ENCODE results near the gene PCGF2. TPM values are rescaled to one million over a fixed set of nuclear protein-coding genes. Genes with fewer than 3 reads are reported as not detected.

Gene PCGF2
- total and polyA plus RNA-seq, 2 donors from 2014 or later: 62.2 to 111 TPM

DNA sequence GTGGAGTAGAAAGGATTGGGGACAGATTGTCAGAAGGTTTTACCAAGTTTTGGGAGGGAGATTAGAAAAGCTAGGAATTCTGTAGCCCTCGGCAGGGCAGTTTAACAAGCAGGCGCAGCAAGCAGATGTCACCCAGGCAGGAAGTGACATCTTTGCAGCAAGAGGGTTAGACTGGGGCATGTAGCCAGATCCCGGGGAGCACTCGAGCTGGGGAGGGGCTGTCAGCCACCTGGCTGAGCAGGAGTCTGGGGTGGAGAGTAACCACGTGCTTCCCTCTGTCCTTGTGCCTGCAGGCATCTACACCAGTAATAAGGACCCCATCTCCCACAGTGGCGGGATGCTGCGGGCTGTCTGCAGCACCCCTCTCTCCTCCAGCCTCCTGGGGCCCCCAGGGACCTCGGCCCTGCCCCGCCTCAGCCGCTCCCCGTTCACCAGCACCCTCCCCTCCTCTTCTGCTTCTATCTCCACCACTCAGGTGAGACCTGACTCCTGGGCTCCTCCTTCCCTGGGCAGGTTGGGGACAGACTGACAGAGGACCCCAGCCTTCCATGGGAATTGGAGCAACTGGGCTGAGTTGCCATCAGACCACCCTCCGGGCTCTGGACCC, 30.9 kb downstream of the PCGF2 start:
- H3K9ac ChIP-seq (ENCODE audit: low read length in 3 of 3): no peak overlapping the region
- TF ChIP-seq, protein P1, sequence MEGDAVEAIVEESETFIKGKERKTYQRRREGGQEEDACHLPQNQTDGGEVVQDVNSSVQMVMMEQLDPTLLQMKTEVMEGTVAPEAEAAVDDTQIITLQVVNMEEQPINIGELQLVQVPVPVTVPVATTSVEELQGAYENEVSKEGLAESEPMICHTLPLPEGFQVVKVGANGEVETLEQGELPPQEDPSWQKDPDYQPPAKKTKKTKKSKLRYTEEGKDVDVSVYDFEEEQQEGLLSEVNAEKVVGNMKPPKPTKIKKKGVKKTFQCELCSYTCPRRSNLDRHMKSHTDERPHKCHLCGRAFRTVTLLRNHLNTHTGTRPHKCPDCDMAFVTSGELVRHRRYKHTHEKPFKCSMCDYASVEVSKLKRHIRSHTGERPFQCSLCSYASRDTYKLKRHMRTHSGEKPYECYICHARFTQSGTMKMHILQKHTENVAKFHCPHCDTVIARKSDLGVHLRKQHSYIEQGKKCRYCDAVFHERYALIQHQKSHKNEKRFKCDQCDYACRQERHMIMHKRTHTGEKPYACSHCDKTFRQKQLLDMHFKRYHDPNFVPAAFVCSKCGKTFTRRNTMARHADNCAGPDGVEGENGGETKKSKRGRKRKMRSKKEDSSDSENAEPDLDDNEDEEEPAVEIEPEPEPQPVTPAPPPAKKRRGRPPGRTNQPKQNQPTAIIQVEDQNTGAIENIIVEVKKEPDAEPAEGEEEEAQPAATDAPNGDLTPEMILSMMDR (IDR thresholded peaks at IDR 0.05; ENCODE audit: borderline replicate concordance, extremely low read depth, insufficient read depth): no peak
- H3K27me3 ChIP-seq (ENCODE audit: control insufficient read depth, insufficient read depth, low read length): no peaks in the 10 kb centered on the region
- H3K36me3 ChIP-seq (ENCODE audit: control insufficient read depth in 2 of 3, insufficient read depth in 3 of 3, low read length in 3 of 3): peaks cover 3 to 52% (median 26%) of the 10 kb centered on the region in 3 donors
- intact Hi-C loops (cut with DNase I): no loop called here
- H3K27ac ChIP-seq (ENCODE audit: low read depth in 2 of 2, low read length in 2 of 2): no peak overlapping the region
- peak in 1 of 5 donors; percentile 42 for DNase-seq
- H3K4me3 ChIP-seq (ENCODE audit: low read length in 3 of 3): no peak overlapping the region
- FAIRE-seq: no peak
- H3K4me1 ChIP-seq (ENCODE audit: control insufficient read depth in 2 of 3, insufficient read depth in 2 of 3, low read depth in 1 of 3, low read length in 3 of 3): no peaks in the 10 kb centered on the region
- H3K9me3 ChIP-seq (ENCODE audit: control insufficient read depth in 2 of 3, insufficient read depth in 1 of 3, low read length in 3 of 3): no peaks in the 10 kb centered on the region

DNA sequence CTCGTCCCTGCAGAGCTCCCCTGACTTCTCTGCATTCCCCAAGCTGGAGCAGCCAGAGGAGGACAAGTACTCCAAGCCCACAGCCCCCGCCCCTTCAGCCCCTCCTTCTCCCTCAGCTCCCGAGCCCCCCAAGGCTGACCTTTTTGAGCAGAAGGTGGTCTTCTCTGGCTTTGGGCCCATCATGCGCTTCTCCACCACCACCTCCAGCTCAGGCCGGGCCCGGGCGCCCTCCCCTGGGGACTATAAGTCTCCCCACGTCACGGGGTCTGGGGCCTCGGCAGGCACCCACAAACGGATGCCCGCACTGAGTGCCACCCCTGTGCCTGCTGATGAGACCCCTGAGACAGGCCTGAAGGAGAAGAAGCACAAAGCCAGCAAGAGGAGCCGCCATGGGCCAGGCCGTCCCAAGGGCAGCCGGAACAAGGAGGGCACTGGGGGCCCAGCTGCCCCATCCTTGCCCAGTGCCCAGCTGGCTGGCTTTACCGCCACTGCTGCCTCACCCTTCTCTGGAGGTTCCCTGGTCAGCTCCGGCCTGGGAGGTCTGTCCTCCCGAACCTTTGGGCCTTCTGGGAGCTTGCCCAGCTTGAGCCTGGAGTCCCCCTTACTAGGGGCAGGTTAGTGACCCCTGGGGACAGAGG, 31.6 kb downstream of the PCGF2 start:
- Histone ChIP-seq H3K4me3 (ENCODE audit: low read length in 3 of 3) (no peak overlapping the region), H3K9ac (ENCODE audit: low read length in 3 of 3) (no peak overlapping the region), H3K9me3 (ENCODE audit: control insufficient read depth in 2 of 3, insufficient read depth in 1 of 3, low read length in 3 of 3) (no peaks in the 10 kb centered on the region), H3K27me3 (ENCODE audit: control insufficient read depth, insufficient read depth, low read length) (no peaks in the 10 kb centered on the region), H3K36me3 (ENCODE audit: control insufficient read depth in 2 of 3, insufficient read depth in 3 of 3, low read length in 3 of 3) (peaks cover 3 to 54% (median 30%) of the 10 kb centered on the region in 3 donors), H3K4me1 (ENCODE audit: control insufficient read depth in 2 of 3, insufficient read depth in 2 of 3, low read depth in 1 of 3, low read length in 3 of 3) (no peaks in the 10 kb centered on the region), H3K27ac (ENCODE audit: low read depth in 2 of 2, low read length in 2 of 2) (no peak overlapping the region)
- TF ChIP-seq, protein P1 (IDR thresholded peaks at IDR 0.05; ENCODE audit: borderline replicate concordance, extremely low read depth, insufficient read depth): no peak
- FAIRE-seq (no peak), DNase-seq (peak in 1 of 5 donors; percentile 29)
- intact Hi-C loops (cut with DNase I): no loop called here

DNA sequence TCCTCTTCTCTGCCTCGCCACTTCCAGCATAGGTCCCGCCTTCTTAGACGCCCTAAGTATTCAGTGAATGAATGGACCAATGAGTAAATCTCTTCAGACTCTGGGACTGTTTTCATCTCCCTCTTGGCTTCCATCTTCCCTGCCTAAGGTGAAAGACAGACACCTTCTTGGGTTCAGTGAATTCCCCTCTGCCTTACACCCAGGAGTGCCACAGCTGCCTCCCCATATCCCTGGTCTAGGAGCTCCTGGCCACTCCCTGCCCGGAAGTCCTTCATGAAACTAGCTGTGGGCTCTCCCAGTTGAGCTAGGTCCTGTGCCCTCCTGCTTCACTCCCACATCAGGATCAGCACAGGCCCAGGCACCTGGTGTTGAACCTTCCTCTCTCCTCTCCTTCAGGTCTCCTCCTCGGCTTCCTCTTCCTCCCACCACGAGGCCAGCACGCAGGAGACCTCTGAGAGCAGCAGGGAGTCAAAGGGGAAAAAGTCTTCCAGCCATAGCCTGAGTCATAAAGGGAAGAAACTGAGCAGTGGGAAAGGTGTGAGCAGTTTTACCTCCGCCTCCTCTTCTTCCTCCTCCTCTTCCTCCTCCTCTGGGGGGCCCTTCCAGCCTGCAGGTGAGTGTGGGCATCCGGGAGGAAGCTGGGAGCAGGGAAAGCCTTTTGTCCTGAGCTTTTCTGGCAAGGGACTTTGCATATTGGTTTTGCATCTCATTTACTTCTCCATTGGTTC, 32.8 kb downstream of the PCGF2 start:
- Histone ChIP-seq H3K4me3 (ENCODE audit: low read length in 3 of 3) (no peak overlapping the region), H3K36me3 (ENCODE audit: control insufficient read depth in 2 of 3, insufficient read depth in 3 of 3, low read length in 3 of 3) (peaks cover 3 to 46% (median 30%) of the 10 kb centered on the region in 3 donors), H3K9me3 (ENCODE audit: control insufficient read depth in 2 of 3, insufficient read depth in 1 of 3, low read length in 3 of 3) (no peaks in the 10 kb centered on the region), H3K4me1 (ENCODE audit: control insufficient read depth in 2 of 3, insufficient read depth in 2 of 3, low read depth in 1 of 3, low read length in 3 of 3) (peaks cover 0 to 3% (median 0%) of the 10 kb centered on the region in 3 donors), H3K27me3 (ENCODE audit: control insufficient read depth, insufficient read depth, low read length) (no peaks in the 10 kb centered on the region), H3K9ac (ENCODE audit: low read length in 3 of 3) (no peak overlapping the region), H3K27ac (ENCODE audit: low read depth in 2 of 2, low read length in 2 of 2) (no peak overlapping the region)
- no peak for FAIRE-seq
- DNase-seq: no peak
- TF ChIP-seq, protein P1 (IDR thresholded peaks at IDR 0.05; ENCODE audit: borderline replicate concordance, extremely low read depth, insufficient read depth): no peak
- intact Hi-C loops (cut with DNase I): no loop called here
